Stimulated activated CD8-positive, alpha-beta memory T cell treated with anti-CD3 and anti-CD28 coated beads, Interleukin-4, amount 100 ng/mL, for 4 hours (primary cell): ENCODE data around the gene ZNF775.

Experiments used
- DNase-seq, 2 donors: peaks; one replicate each; pipeline ENCODE4 v3.0.0-alpha.2; 2020; ENCODE audit warnings: low read depth in 2 of 2, low spot score in 1 of 2

The ZNF775 gene

DNA sequence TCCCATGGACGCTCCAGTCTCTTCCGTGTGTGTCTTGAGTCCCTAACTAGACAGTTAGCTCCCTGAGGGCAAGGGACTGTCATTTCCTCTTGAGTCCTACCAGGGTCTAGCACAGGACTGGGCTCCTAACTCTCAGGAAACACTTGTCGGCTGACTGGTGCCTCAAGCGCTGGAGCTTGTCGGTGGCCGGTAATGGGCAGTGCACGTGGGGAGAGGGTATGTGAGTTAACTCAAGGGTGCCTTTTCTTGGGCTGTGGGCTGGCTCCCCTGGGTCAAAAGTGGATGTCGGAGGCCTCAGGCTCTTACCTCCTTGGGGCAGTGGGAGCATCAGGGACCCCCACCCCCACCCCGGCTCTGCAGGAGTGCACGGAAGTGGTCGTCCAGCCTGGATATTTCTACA lies 32.9 kb downstream of the ZNF775 start:
- no peak for DNase-seq

DNA sequence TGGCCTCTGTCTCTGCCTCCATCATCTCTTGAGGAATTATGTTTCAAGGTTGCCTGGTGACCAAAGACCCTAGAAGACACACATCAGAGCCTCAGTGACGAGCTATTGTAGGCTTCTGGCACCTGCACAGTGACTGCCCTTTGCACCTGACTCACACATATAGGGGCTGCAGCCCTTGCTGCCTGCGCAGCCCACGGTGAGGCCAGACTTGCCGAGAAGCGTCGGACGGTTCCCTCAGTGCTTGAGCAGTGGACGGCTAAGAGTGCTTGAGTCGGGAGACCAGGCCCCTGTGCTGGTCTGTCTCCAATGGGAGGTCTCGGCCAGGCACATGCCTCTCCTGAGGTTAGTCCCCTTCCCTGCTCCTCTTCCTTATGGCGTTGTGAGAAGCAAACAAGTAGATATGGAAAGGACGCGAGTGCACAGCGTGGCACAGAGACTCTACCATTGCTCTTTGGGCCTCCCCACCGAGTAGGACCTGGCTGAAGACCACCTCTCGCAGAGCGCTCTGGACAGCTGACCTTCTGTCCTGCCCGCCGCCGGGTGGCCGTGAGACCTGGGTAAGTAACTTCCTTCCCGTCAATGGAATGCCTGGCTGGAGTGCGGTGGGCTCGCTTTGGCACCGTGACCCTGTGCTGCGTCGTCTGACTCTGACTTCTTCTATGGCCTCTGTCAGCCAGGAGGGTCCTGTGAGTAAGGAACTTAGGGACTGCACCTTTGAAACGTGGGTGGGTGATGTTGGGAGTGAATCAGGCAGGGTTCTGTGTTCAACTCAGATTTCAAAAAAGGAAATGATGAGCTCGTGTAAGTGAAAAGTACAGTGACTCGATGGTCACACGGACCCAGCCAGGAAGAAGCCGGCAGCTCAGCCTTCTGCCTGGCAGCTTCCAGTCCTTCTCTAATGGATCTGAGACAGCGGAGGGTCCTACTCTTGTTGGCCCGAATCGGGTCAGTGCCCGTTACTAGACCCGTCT lies 33.7 kb downstream of the ZNF775 start:
- DNase-seq, result no peak

DNA sequence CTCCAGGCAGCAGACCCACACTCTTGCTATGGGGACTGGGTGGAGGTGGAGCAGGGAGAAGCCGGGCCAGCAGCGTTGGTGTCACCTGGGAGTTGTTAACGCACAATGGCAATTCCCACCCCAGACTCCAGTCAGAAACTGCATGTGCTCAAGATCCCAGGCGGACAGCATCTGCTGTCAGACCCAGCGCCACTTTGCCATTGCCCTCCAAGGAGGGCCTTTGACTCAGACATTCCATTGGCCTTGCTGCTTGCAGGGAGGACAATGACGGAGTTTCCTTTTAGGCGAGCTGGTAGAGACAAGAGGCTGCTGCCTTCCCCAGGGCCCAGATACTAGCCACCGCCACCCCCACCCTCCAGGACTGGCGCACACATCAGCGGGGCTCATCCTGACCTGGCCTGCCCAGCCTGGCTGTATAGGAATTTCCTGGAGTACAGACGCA lies 34.5 kb downstream of the ZNF775 start:
- no peak for DNase-seq

DNA sequence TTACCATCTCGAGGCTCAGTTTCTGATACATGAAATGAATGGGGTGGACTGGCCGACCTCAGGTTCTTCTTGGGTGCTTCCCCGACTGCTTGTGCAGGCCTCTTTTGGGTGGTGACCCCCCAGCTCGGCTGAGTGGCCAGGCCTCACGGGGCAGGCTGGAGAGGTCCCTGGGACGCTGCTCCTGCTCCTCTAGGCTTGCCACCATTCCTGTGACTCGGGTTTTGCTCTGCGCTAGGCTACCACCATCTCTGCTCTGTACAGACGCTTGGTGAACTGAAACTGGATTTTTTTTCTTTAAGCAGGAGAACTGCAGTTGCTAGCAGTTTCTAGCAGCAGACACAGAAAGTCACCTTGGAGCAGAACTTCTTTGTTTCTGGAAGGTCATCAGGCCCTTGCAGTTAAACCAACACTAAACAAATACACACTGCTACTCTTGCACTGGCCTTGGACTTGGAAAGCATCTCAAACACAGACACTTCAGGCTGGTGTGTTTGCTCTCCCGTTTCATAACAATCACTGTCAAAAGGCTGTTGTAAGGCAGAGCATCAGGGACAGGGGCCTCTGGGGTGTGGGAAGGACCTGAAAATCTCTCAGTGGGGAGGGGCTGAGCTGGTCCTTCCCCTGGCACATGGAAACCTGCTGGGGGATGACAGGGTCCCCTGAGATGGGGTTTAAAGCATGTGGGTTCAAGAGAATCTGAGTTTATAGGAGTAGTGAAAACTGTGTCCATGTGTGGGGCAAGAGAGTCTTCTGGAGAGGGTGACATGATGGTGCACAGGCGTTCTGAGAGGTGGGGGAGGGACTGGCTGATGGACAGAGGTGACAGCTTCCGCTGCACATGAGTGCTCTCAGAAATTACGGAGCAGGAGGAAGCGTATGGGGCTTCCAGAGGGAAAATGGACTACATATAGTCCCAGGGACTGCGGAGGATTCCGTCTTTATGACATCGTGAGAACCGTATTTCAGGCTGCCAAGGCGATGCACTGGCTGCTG lies 36.3 kb downstream of the ZNF775 start:
- DNase-seq, result no peak

DNA sequence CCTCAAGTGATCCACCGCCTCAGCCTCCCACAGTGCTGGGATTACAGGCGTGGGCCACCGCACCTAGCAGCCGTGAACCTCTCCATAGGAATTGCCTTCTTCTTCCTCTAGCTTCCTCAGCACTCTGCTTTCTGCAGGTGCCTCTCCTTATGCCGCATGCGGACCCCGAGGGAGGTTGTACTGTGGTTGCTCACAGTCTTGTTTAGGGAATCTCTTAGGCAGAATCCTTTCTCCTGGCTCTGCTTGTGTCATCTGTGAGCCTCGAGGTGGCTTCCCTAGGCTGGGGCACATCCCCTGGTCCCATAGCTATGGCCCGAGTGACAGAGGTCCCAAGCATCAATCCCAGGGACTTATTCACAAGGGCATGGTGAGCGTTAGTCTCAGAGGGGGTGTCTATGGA lies 38.1 kb downstream of the ZNF775 start:
- no peak for DNase-seq

DNA sequence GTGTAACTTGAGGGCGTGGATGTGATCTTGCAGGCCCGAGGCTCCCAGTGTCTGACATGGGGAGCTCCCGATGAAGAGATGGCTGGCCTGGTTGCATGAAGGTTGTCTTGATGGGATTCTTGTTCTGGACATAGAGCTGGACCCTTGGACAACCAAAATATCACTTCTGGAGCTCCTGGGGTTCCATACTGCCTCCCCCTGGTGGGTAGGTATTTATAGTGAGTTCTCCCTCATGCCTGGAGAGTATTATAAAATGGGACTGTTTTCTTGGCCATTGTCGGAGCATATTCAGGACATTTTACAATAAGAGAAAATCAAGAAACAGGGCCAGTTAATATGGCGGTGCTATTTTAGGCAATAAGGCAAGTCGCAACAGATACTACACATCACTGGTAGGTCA lies 38.7 kb downstream of the ZNF775 start:
- DNase-seq, result no peak

DNA sequence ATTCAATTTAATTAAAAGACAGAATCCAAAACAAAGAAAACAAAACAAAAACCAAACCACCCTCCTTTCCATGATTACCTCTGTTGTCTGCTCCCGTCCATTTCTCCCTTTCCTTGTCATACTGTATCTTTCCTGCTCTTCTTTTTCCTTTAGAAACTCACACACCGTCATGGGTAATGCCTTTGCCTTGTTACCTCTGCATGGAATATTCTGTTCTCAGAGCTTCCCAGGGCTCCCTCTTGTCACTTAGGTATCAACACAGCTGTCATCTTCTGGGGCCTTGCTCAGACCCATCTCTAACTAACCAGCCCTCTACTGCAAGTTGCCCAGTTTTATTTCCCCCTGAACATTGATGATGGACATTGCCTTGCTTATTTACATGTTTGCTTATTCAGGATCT lies 41.1 kb downstream of the ZNF775 start:
- DNase-seq, result no peak

DNA sequence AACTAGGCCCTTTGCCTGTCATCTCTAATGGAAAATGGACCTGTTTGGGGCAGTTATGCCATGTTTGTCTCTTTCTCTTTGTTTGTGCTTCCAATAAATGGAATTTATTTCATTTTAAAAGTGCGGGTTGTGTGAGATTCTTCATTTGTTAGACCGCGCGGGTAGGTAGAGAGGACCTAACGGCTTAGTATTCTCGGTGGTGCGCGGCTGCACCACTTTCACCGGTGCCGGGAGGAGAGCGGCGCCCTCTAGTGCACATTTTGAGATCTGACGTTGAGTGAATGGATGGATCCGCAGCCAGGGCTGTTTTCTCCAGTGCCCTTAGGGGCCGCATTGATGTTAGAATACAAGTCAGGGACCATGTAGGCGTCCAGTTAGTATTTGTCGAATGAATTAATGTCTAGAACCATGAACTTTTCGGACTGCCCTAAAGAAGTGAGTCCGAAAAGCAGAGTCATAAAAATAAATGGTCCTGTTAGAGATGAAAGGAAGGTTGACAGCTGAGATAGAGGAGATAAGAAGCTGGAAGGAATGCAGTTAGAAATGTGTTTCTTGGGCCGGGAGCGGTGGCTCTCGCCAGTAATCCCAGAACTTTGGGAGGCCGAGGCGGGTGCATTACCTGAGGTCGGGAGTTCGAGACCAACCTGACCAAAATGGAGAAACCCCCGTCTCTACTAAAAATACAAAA lies 42.0 kb downstream of the ZNF775 start:
- DNase-seq, result peak; percentile 73 to 79

DNA sequence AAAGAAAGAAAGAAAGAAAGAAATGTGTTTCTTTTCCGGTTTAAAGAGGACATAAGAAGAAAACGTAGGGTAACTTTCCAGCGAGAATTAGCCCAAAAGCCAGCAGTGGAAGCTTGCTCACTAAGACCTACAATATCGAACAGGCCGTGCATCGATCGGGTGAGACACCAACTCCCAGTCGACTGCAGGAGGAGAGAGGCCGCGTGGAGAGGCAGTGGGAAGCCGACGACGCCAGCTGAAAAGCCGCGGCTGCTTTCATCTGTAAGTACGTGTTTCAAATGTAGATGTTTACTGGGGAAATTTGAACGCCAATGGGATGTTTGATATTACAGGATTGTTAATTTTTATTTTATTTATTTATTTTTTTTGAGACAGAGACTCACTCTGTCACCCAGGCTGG lies 42.7 kb downstream of the ZNF775 start:
- DNase-seq, result no peak

DNA sequence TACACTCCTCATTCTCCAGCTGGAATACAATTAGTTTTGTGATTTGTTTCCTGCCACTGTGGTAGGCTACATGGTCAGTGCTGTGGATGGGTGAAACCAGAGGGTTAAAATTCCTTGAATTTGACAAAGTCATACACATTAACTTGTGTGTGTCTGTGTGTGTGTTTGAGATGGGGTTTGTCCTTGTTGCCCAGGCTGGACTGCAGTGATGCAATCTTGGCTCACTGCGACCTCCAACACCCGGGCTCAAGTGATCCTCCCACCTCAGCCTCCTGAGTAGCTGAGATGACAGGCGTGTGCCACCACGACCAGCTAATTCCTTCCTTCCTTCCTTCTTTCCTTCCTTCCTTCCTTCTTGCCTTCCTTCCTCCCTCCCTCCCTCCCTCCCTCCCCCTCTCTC lies 46.5 kb downstream of the ZNF775 start:
- DNase-seq, result no peak

DNA sequence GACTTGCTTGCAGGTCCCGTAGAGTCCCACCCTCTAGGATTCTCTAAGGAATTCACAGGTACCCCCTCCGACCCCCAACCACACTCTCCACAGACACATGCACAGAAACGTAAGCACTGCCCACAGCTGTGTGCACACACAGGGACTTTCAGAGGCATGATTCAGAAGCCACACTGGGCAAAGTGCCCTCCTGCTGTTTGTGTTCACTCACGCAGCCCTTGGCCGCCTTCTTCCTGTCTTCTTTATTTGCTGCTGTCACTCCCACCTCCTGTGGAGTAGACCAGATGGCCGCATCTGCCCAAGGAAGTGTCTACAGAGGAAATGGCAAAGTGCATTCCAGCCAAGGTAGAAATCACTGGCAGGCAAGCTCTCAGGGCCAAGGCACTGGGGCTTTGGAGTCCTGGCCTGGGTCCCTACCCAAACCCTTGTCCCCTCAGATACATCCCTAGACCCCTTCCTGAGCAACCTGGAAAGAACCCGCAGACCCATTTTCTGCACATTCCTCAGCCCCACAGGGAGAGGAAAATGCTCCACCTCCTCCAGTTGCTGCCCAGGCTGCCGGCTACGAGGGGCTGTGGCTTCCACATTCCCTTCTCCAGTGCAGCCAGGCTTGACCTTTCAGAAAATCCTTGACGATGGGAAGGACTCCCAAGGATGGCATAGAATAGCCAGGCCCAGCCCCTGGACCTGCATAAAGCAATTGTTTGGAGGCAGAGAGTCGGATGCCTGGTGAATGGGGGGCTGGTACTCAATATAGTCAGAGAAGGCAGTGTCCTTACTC lies 49.7 kb downstream of the ZNF775 start:
- DNase-seq, result no peak

DNA sequence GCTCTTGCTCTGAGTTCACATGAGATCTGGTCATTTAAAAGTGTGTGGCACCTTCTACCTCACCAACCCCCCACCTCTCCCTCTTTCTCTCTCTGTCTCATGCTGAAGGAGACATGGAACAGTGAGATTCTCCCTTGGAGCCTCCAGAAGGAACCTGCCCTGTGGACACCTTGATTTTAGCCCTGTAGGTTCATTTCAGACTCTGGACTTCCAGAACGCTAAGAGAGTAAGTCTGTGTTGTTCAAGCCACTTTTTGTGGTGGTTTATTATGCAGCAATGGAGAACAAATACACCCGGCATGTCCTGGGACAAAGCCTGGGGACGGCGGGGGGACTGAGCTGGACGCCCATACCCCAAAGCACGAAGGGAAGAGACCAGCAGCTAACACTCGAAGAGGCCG lies 50.6 kb downstream of the ZNF775 start:
- no peak for DNase-seq

DNA sequence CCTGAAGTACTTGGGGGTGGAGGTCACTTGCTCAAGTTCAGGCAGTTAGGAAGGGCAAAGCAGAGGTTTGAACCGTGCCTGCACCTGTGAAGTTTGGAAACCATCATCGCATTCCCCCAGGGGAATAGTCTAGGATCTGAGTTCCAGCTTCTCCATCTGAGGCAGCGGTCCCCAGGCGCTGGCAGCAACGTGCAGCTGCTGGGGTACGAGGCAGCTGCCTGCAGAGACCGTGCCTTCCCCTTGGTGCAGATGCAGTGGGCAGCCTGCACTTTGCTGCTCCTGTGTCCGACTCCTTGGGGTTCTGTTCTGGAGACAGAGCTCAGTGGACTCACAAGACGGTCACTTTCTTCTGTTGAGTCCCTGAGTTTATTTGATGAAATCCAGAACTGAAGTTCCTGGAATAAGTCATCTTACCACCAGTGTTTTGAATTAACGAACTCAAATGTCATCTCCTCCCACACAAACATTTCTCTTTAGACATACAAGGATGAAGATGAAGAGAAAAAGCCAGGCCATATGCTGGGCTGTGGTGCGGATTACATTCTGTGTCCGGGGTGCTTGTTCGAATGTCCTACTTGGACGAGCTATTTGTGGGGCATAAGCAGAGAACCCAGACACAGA lies 51.4 kb downstream of the ZNF775 start:
- no peak for DNase-seq

DNA sequence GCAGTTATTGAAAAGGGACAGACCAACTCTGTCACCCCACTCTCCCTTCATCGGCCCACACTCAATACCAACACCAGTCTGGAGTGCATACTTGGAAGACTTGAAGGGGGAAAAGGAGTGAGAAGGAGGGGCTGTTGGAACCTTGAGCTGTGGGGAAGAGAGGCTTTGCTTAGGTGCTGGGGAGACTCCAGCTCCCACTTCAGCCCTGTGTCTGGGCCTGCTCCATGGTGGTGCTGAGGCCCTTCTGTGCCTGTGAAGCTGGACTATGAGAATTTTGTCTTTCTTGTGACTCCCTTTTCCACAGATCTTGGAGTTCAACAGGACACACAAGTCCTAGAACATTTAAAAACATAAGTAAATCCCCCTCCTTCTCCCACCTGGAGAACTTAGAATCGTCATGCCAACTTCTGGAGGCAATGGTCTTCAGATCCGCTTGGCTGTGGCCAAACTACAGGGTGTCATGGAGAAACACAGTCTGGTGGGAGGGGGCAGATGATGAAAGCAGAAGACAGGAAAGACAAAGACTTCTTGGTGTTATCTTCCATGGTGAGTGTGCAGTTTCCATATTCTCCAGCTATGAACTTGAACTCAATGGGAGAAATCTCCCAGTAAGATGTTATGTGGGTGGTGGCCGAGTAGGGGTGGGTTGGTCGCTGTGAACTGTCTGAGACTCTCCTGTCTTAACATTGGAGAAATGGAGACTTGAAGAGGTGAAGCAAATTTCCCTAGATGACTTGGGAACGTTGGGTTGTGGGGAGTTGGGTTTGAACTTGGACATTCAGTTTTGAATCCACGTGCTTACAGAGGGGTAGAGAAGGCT lies 52.9 kb downstream of the ZNF775 start:
- DNase-seq, result no peak

DNA sequence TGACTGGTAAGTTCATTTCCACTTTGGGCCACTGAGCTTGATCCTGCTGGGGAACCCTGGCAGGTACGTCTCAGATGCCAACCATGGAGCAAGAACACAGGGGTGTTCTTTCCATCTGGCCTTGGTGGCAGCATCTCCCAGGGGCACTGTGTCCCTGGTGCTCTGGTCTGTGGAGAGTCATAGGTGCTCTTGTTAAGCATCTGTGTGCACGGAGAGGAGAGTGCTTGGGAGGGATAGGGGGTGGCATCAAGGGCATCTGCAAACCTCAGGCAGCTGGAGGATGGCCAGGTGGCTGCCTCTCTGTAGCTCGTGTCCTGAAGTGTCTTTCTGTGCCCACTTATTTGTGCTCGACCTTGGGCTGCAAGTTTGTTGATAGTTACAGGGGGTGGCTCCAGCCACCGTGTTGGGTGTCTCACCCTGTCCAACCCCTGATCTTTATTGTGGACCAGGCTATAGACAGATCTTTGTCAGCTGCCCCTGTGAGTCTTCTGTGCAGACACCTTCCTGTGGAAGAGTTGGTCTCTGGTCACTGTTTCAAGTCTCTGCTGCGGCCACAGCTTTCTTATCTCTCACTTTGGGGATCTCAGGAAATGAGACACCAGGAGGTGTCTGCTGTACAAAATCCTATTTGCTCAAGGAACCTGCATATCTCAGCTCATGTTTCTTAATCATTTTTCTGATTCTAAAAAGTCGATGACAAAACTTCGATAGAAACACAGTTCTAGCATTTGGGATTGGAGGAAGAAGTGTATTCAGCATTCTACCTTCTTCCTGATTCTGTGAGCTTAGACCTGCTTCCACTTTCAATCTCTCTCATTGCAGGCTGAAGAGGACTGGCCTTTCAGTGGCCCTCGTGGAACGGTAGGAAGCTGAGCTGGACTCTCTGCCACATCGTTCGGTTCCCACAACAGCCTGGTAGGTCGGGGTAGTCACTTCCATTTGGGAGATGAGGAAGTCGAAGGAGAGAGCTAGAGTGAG lies 54.1 kb downstream of the ZNF775 start:
- no peak for DNase-seq

DNA sequence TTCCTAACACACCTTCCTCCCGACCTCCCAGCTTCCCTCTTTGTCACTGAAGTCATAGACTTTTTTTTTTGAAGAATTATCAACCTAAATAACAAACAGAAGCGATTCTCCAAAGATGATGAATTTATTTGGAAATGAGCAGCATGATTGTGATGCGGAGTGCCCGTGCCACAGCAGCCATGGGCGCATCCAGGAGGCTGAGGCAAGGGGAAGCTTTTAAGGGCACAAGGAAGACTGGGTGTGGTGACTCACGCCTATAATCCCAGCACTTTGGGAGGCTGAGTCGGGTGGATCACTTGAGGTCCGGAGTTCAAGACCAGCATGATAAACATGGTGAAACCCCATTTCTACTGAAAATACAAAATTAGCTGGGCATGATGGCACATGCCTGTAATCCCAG lies 55.1 kb downstream of the ZNF775 start:
- DNase-seq, result no peak

DNA sequence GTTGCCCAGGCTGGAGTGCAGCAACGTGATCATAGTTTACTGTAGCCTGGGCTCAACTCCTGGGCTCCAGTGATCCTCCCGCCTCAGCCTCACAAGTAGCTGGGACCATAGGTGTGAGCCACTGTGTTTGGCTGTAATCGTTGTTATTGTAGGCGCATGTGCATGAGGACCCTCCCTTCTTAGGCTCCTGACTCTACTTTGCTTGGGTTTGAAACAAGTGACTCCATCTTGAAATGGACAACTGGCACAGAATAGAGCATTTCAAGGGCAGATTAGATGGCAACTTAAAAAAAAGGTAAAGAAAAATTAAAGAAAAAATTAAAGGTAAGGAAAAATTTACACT lies 55.9 kb downstream of the ZNF775 start:
- no peak for DNase-seq
